ENCODE measurements around the gene YWHAH. TPM values are rescaled to one million over a fixed set of nuclear protein-coding genes. Genes with fewer than 3 reads are reported as not detected.

YWHAH gene
- total and polyA plus RNA-seq, 2 of the 8 experiments (the other 6 are each of a cell fraction or from before 2014, with no cell fraction given) = 146 to 247 TPM

- Histone ChIP-seq H3K23me2 (ENCODE audit: low read depth, low read length) (no peaks in the 10 kb centered on the region), H3K9me3 (ENCODE audit: insufficient read depth in 2 of 2, low read depth in 1 of 2, low read length in 1 of 2) (no peaks in the 10 kb centered on the region; a peak in 1 of 4 replicates), H2BK12ac (ENCODE audit: low read depth, low read length) (no peak overlapping the region), H2BK20ac (ENCODE audit: low read length) (no peak overlapping the region), H3K14ac (ENCODE audit: insufficient read length) (no peak overlapping the region), H3K79me2 (ENCODE audit: control insufficient read depth in 1 of 2, insufficient read depth in 2 of 2, low read length in 2 of 2) (no peaks in the 10 kb centered on the region), H3K9ac (replicated peaks in 1 of 4; ENCODE audit: extremely low read depth in 1 of 4, low read depth in 3 of 4, low read length in 3 of 4) (no peak overlapping the region), H2BK5ac (ENCODE audit: low read depth, low read length) (no peak overlapping the region), H2BK15ac (ENCODE audit: low read length) (no peak overlapping the region), H3K79me1 (ENCODE audit: low read depth, low read length) (no peaks in the 10 kb centered on the region), H3K23ac (ENCODE audit: insufficient read length) (no peak overlapping the region), H3K36me3 (ENCODE audit: control insufficient read depth in 2 of 4, insufficient read depth in 4 of 4, low read length in 3 of 4) (no peaks in the 10 kb centered on the region), H2AFZ (ENCODE audit: low read length) (no peak overlapping the region), H3K56ac (replicated peaks; ENCODE audit: insufficient read length, low read depth, low read length) (no peak overlapping the region), H4K20me1 (replicated peaks in 1 of 2; ENCODE audit: control insufficient read depth in 1 of 2, insufficient read depth in 2 of 2, low read length in 2 of 2) (no peaks in the 10 kb centered on the region), H3K18ac (ENCODE audit: extremely low read depth, low read length) (no peak overlapping the region), H4K5ac (ENCODE audit: insufficient read length, low read depth, low read length) (no peak overlapping the region), H3K4me3 (ENCODE audit: extremely low read depth in 1 of 4, insufficient read depth in 2 of 4, low read depth in 3 of 4, low read length in 4 of 4) (no peak overlapping the region), H4K91ac (replicated peaks; ENCODE audit: insufficient read length, low read length) (no peak overlapping the region), H3K4me1 (replicated peaks in 1 of 4; ENCODE audit: control insufficient read depth in 3 of 4, insufficient read depth in 4 of 4, low read length in 3 of 4) (no peaks in the 10 kb centered on the region), H3K27ac (ENCODE audit: low read depth, low read length) (no peak overlapping the region), H2AK5ac (ENCODE audit: low read depth, low read length) (no peak overlapping the region), H3K4ac (replicated peaks; ENCODE audit: insufficient read length, low read depth, low read length) (no peak overlapping the region), H3K27me3 (replicated peaks in 1 of 4; ENCODE audit: control insufficient read depth in 3 of 4, extremely low read depth in 1 of 4, insufficient read depth in 3 of 4, low read length in 3 of 4) (peaks cover 0 to 2% (median 0%) of the 10 kb centered on the region in 4 experiments; a peak in 1 of 7 replicates), H3K4me2 (ENCODE audit: insufficient read depth in 1 of 2, low read depth in 2 of 2, low read length in 2 of 2) (no peak overlapping the region), H4K8ac (ENCODE audit: extremely low read depth, insufficient read depth, low read length) (no peak overlapping the region), H2BK120ac (replicated peaks; ENCODE audit: low read depth, low read length) (no peak overlapping the region)
- CTCF ChIA-PET (ENCODE audit: partially characterized antibody) = interaction anchor here (1.4 to 1.7 kb wide), 2 partner anchors 10 to 28 kb away, joined by 4 to 10 read pairs; no protein-coding TSS in a partner anchor
- POLR2A ChIA-PET (ENCODE audit: partially characterized antibody) = no interaction called here
- DNase-seq (ENCODE audit: low read depth in 1 of 2, low spot score in 2 of 2) (no peak), FAIRE-seq (no peak)
- 93% methylated on average over 1 of the region's 1 CpG; no CpG with 5 or more reads in 1 of the 2 experiments for WGBS, 2 experiments (ENCODE audit: extremely low coverage in 1 of 2, insufficient coverage in 1 of 2, insufficient read length in 1 of 2, insufficient replicate concordance in 2 of 2, low coverage in 1 of 2, low lambda C conversion rate in 2 of 2, missing lambda C conversion rate in 1 of 2)
- TF ChIP-seq GABPA (IDR thresholded peaks at IDR 0.05; ENCODE audit: borderline replicate concordance, insufficient read depth, low read length) (no peak), CREB1 (IDR thresholded peaks at IDR 0.05) (no peak), MAX (IDR thresholded peaks at IDR 0.05) (no peak), TCF12 (IDR thresholded peaks at IDR 0.05; ENCODE audit: low read depth, low read length) (no peak), JUN (IDR thresholded peaks at IDR 0.05; ENCODE audit: low read depth, low read length) (no peak), TBP (IDR thresholded peaks at IDR 0.05; ENCODE audit: low read depth, low read length) (no peak), CBX5 (IDR thresholded peaks at IDR 0.05; ENCODE audit: low read depth, low read length) (no peak), ATF3 (IDR thresholded peaks at IDR 0.05; ENCODE audit: insufficient read depth, low read depth, low read length) (no peak), CHD1 (IDR thresholded peaks at IDR 0.05; ENCODE audit: low read depth, low read length) (no peak), RFX5 (IDR thresholded peaks at IDR 0.05; ENCODE audit: borderline replicate concordance, low read depth, low read length) (no peak), ZNF274 (IDR thresholded peaks at IDR 0.05; ENCODE audit: borderline replicate concordance, extremely low read depth, low read length) (no peak), YY1 (IDR thresholded peaks at IDR 0.05; ENCODE audit: low read depth, low read length) (no peak), USF2 (IDR thresholded peaks at IDR 0.05; ENCODE audit: low read length) (no peak), PHF8 (conservative IDR thresholded peaks at IDR 0.05; ENCODE audit: low read depth, low read length) (no peak)
These were observed 61.1 kb downstream of the YWHAH start for GRCh38 chr22:32005453-32005852.

All from H1 (cell line).